Dedifferentiated amniotic fluid mesenchymal stem cell (primary cell): Measurements from ENCODE around the gene HOXB4.

Experiments
- DNase-seq: peaks from one replicate; pipeline ENCODE4 v3.0.0-alpha.2; 2016; ENCODE audit errors: extremely low spot score

The HOXB4 gene

GRCh38 chr17:48589831-48590606 is 11.9 kb upstream of the HOXB4 start, which contains the start of gene HOXB3:
TSS of gene HOXB3 (minus strand) at chr17:48590241. CDS start at chr17:48552474, 37,767 bp downstream.
- DNase-seq, result no peak

- no peak for DNase-seq
Observed at GRCh38 chr17:48589060-48589830, 11.1 kb upstream of the HOXB4 start.

DNA sequence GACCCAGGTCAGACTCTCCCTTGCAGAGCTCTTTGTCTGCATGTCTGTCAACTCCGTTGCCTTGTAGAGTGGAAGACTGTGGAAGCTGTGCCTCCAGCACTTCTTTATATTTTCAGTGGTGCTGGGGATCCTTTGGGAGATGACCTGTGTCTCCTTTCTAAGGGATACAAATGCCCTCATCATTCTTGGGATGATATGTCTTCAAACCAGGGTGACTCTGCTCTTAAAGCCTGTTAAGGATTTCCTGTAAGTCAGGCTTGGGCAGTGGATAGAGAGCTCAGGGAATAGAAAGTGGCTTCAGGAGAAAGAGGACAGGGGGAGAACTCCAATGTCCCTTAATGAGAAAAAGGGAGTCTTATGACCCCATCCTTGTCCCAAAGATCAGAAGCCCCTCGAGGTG is 10.4 kb upstream of the HOXB4 start:
- no peak for DNase-seq

DNA sequence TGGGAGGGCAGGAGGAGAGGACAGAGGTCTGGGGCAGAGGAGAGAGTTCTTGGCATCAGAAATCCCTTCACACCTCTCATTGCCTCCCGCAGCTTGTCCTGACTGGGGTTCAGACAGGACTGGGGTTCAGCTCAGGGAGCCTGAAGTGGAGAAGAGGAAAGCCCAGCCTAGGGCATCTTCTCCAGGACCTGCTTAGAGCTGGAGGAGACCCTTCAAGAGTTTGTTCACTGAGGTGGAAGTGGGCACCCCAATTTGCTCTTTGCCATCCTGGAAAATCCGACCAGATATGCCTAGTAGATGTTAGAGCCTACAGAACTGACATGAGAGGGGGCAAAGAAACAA is 9.9 kb upstream of the HOXB4 start:
- DNase-seq, result no peak

GRCh38 chr17:48587276-48588073 is 9.3 kb upstream of the HOXB4 start:
- DNase-seq, result no peak

GRCh38 chr17:48586355-48587258 is 8.5 kb upstream of the HOXB4 start:
- DNase-seq, result no peak

DNA sequence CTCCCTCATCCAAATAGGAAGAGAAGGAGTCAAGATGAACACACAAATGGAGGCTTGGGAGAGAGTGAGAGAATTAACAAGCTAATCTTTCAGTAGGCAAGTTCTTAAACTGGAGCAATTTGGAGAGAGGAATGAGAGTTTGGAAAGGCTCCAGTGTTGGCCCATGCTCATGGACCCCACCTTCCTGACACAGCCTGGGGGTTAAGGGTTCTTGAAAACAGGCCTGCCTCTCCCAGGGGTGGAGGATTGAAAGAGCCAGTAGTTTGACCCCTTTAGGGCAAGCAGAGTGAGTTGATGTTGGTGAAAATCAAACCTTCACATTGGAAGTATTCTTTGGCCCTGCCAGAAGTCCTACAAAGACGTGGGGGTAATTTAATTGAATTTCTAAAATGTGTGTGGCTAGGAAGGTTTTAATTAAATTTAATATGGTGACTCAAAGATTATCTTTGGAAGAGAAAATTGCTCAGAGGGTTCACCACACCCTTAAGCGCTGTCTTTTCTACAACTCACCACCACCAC is 6.1 kb upstream of the HOXB4 start:
- no peak for DNase-seq

DNA sequence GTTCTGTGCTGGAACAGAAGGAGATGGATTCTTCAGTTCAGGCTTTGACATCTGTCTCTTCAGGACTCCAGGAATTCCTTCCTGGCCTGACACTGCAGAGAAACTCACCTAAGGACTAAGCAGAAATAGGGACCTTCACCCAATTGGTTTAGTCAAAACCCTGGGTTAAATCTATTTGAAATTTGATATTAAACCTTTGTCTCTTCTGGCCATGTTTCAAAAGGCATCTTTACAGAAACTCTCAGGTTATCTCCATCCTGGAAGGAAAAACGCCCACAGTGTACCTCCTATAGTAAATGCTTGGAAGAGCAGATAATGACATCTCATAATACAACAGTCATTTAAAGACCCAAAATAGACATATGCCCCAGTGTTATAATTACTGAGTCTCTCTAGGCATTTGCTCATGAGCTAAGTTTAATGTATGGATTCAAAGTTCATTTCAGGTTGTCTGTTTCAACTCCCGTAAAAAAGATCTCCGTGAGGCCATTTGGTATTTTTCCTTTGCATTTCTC is 5.6 kb upstream of the HOXB4 start:
- no peak for DNase-seq

- DNase-seq, result no peak
Observed at GRCh38 chr17:48582750-48583069, 4.6 kb upstream of the HOXB4 start.

- no peak for DNase-seq
Observed at GRCh38 chr17:48579760-48580554, 1.8 kb upstream of the HOXB4 start.

- DNase-seq, result no peak
Observed at GRCh38 chr17:48579471-48579759, 1.3 kb upstream of the HOXB4 start.

DNA sequence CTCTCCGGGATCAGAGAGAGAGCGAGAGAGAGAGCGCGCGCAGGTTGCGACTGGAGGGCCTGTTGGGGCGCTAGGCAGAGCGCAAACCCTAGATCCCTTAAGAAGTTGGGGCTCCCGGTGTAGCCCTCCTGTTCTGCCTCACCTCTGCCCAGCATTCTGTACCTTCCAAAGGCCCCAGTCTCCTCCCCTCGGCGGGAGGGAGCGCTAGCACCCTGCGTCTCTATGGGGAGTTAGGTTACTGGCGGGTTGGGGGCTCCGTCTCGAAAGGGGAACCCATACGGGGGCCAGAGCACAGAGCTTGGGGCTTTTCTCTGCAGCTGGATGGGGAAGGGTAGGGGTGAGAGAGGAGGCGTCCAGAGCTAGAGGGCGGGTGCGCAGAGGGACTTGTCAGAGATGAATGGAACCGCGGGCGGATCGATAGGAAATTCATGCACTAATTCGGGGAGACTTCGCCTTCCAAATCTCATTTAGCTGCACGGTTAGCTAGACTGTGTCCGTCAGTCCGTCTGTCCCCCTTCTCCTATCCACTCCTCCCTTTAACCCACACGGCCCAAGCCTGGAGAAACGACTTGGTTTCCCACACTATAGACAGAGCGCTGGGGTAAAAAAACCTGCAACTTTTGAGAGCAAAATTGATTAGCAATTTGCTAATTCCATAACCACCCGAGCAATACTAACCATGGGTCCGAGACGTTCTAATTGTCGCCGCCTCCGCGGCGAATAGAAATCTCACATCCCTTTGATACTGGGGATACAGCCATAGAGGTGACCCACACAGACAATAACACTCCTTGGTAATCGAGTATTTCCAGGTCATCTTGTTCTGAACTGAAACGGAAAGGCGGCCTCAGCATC is 693 bp upstream of the HOXB4 start:
- no peak for DNase-seq

GRCh38 chr17:48577330-48577945 is 712 bp downstream of the HOXB4 start:
- no peak for DNase-seq

- no peak for DNase-seq
Observed at GRCh38 chr17:48576479-48577309, 1.5 kb downstream of the HOXB4 start.

DNA sequence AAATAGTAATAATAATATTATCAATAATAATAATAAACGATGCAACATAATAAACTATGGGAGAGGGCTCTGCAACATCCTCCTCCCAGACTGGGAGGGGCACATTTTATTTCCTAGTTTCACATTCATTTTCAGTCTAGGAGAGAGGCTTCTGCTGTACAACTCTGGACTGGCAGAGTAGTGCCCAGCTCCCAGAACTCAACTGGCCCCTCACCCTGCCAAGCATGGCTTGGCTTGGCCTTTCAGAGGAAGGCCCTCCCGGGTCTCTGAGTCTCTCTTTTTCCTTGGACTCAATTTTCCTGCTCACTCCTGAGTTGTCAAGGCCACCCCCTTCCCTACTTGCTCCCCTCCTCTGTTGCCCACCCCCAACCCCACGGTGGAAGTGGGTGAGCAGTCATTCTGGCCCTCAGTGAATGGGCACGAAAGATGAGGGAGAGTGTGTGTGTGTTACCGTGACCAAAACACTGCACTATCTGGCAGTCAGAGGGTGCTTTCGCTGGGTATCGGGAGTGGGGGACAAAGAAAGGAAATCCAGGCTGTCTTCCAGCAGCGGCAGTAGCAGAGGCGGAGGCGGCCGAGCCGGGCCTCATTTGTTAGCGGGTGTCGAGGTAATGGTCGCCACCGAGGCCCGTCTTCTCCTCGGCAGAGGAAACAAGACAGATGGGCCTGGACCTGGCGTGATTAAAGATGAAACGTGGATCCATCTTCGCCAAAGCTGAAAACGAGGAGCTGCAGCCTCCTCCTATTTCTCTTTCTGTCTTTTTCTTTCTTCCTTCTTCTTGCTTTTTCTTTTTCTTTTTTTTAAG is 2.3 kb downstream of the HOXB4 start:
- no peak for DNase-seq

DNA sequence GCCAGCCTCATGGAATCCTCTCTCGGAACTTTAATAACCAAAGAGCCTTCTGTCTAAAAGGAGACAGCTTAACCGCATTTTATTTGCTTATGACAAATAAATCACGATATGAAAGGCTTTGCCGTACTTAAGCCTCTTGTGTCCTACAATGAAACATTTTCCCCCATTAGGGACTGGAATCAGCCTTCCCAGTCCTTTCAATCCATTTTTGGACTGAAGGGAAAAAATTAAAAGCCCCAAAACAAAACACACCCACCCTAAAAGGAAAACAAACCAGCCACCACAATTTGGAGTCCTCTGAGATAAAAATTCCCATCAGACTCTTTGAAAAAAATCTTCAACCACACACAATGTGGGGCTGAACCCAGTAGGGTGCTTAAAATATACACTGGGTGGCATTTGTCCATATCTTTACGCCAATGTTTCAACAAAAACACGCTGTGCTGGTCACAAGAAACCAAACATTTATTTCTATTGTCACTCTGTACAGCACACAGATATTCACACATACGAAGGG is 3.0 kb downstream of the HOXB4 start:
- DNase-seq, result no peak

GRCh38 chr17:48574505-48575065 is 3.6 kb downstream of the HOXB4 start:
- DNase-seq, result no peak
